ENCODE results near the gene ANKRD17. TPM values are rescaled to one million over a fixed set of nuclear protein-coding genes. Genes with fewer than 3 reads are reported as not detected.

Gene ANKRD17
- total and polyA plus RNA-seq, 2 donors (not counting 3 experiments of a cell fraction or from before 2014, with no cell fraction given) = 33.3 to 64.4 TPM

DNA sequence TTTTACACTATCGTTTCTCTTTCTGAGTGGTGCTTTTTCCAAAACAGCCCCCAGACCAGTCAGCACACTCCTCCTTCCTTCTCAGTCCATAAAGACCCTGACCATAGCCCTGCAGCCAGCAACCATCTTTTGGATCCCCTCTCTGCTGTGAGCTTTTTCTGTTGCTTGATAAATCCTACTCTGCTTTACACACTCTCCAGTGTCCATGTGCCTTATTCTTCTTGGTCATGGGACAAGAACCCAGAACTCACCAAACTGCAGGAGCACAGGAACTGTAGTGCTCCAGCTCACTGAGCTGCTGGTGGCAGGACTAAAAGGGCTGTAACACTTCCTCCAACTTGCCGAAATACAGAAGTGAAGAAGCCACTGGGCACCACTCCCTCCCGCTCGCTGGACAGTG is 221.5 kb downstream of the ANKRD17 start:
- no peaks in the 10 kb centered on the region for H4K20me1 ChIP-seq (replicated peaks; ENCODE audit: control insufficient read depth, extremely low read depth, insufficient read depth, low read length)
- no peak overlapping the region for H3K27ac ChIP-seq (ENCODE audit: insufficient read depth, low read depth, low read length)
- no peaks in the 10 kb centered on the region for H3K79me2 ChIP-seq (ENCODE audit: control insufficient read depth, insufficient read depth, low read length)
- intact Hi-C loops (cut with micrococcal nuclease) = no loop called here
- no peak for FAIRE-seq
- TF ChIP-seq POLR2A (IDR thresholded peaks at IDR 0.05; ENCODE audit: low read depth, low read length) (no peak), JUN (IDR thresholded peaks at IDR 0.05; ENCODE audit: borderline replicate concordance, insufficient read depth, insufficient read length, low read depth) (no peak)
- H3K4me1 ChIP-seq (ENCODE audit: control insufficient read depth, extremely low read depth, insufficient read depth, low read length) = no peaks in the 10 kb centered on the region
- no peak overlapping the region for H3K9ac ChIP-seq (replicated peaks; ENCODE audit: extremely low read depth, insufficient read depth, low read length)
- H3K27me3 ChIP-seq (ENCODE audit: control insufficient read depth in 2 of 2, insufficient read depth in 2 of 2, low read length in 2 of 2) = peaks cover 0 to 3% of the 10 kb centered on the region in 2 experiments
- no peaks in the 10 kb centered on the region for H3K9me1 ChIP-seq (replicated peaks; ENCODE audit: control insufficient read depth, extremely low read depth, insufficient read depth, low read length)
- H2AFZ ChIP-seq (ENCODE audit: low read depth, low read length) = no peak overlapping the region
- no peak overlapping the region for H3K4me2 ChIP-seq (ENCODE audit: insufficient read depth, low read length)
- H3K36me3 ChIP-seq (ENCODE audit: control insufficient read depth in 2 of 2, extremely low read depth in 1 of 2, insufficient read depth in 2 of 2, low read length in 2 of 2) = no peaks in the 10 kb centered on the region
- ChIA-PET CTCF (no interaction called here), POLR2A (no interaction called here)
- DNase-seq (ENCODE audit: low read depth, low spot score) = no peak
- H3K4me3 ChIP-seq (replicated peaks in 1 of 3; ENCODE audit: insufficient read depth in 1 of 3, low read depth in 1 of 3, low read length in 3 of 3) = no peak overlapping the region
- H3K9me3 ChIP-seq (replicated peaks; ENCODE audit: control insufficient read depth, insufficient read depth, low read length) = no peaks in the 10 kb centered on the region
- dilution Hi-C loops (cut with MboI; ENCODE audit: extremely low pct_ligation_motif_present, low sequenced_read_pairs) = no loop called here
- BruUV-seq (replicated peaks) = no TSS peak

DNA sequence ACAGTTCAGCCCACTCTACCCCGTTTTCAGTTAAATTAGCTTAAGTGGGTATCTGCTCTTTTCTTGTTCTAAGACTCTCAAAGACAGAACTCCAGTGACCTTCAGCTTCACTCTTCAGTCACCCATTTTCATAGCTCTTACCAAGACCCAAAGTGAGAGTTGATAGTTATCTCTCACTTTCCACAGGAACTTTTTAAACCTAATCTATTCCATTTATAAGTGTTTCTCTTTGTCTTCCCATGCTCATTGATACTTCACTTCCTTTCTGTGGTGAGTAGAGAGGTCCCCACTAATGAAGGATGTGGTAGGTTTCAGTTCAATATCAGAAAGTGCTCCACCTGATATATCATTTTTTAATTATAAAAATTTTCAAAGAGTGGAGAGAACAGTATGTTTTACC is 222.5 kb downstream of the ANKRD17 start:
- H3K27ac ChIP-seq (ENCODE audit: insufficient read depth, low read depth, low read length) = no peak overlapping the region
- H2AFZ ChIP-seq (ENCODE audit: low read depth, low read length) = no peak overlapping the region
- H3K4me3 ChIP-seq (replicated peaks in 1 of 3; ENCODE audit: insufficient read depth in 1 of 3, low read depth in 1 of 3, low read length in 3 of 3) = no peak overlapping the region
- H3K4me2 ChIP-seq (ENCODE audit: insufficient read depth, low read length) = no peak overlapping the region
- dilution Hi-C loops (cut with MboI; ENCODE audit: extremely low pct_ligation_motif_present, low sequenced_read_pairs) (no loop called here), intact Hi-C loops (cut with micrococcal nuclease) (no loop called here)
- H3K9ac ChIP-seq (replicated peaks; ENCODE audit: extremely low read depth, insufficient read depth, low read length) = no peak overlapping the region
- POLR2A ChIA-PET = no interaction called here
- BruUV-seq (replicated peaks) = no TSS peak
- no peaks in the 10 kb centered on the region for H3K9me3 ChIP-seq (replicated peaks; ENCODE audit: control insufficient read depth, insufficient read depth, low read length)
- no peak for TF ChIP-seq JUN (IDR thresholded peaks at IDR 0.05; ENCODE audit: borderline replicate concordance, insufficient read depth, insufficient read length, low read depth)
- TF ChIP-seq MYC (IDR thresholded peaks at IDR 0.05; ENCODE audit: low read depth, low read length) = no peak
- no peak for TF ChIP-seq POLR2AphosphoS5 (IDR thresholded peaks at IDR 0.05; ENCODE audit: insufficient read depth, low read depth, low read length)
- TF ChIP-seq, protein P1, sequence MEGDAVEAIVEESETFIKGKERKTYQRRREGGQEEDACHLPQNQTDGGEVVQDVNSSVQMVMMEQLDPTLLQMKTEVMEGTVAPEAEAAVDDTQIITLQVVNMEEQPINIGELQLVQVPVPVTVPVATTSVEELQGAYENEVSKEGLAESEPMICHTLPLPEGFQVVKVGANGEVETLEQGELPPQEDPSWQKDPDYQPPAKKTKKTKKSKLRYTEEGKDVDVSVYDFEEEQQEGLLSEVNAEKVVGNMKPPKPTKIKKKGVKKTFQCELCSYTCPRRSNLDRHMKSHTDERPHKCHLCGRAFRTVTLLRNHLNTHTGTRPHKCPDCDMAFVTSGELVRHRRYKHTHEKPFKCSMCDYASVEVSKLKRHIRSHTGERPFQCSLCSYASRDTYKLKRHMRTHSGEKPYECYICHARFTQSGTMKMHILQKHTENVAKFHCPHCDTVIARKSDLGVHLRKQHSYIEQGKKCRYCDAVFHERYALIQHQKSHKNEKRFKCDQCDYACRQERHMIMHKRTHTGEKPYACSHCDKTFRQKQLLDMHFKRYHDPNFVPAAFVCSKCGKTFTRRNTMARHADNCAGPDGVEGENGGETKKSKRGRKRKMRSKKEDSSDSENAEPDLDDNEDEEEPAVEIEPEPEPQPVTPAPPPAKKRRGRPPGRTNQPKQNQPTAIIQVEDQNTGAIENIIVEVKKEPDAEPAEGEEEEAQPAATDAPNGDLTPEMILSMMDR (IDR thresholded peaks at IDR 0.05; ENCODE audit: extremely low read depth in 1 of 2, insufficient read depth in 1 of 2, low read depth in 1 of 2, low read length in 2 of 2) = no peak
- TF ChIP-seq GATA2 (IDR thresholded peaks at IDR 0.05; ENCODE audit: insufficient read depth, insufficient read length, low read depth, low read length) = no peak
- TF ChIP-seq, protein P2, sequence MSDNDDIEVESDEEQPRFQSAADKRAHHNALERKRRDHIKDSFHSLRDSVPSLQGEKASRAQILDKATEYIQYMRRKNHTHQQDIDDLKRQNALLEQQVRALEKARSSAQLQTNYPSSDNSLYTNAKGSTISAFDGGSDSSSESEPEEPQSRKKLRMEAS (IDR thresholded peaks at IDR 0.05; ENCODE audit: insufficient read depth, insufficient read length) = no peak
- no peak for TF ChIP-seq POLR2A (IDR thresholded peaks at IDR 0.05; ENCODE audit: low read depth, low read length)
- TF ChIP-seq EZH2 (IDR thresholded peaks at IDR 0.05; ENCODE audit: borderline replicate concordance, low read depth, low read length, severe bottlenecking) = no peak
- no peak for TF ChIP-seq FOS (IDR thresholded peaks at IDR 0.05; ENCODE audit: borderline replicate concordance, insufficient read depth, low read length)
- no peak for FAIRE-seq
- H3K27me3 ChIP-seq (ENCODE audit: control insufficient read depth in 2 of 2, insufficient read depth in 2 of 2, low read length in 2 of 2) = peaks cover 0 to 3% of the 10 kb centered on the region in 2 experiments
- CTCF ChIA-PET = no interaction called here
- H3K4me1 ChIP-seq (ENCODE audit: control insufficient read depth, extremely low read depth, insufficient read depth, low read length) = no peaks in the 10 kb centered on the region
- H3K9me1 ChIP-seq (replicated peaks; ENCODE audit: control insufficient read depth, extremely low read depth, insufficient read depth, low read length) = no peaks in the 10 kb centered on the region
- H3K79me2 ChIP-seq (ENCODE audit: control insufficient read depth, insufficient read depth, low read length) = no peaks in the 10 kb centered on the region
- no peak for DNase-seq (ENCODE audit: low read depth, low spot score)
- no peaks in the 10 kb centered on the region for H4K20me1 ChIP-seq (replicated peaks; ENCODE audit: control insufficient read depth, extremely low read depth, insufficient read depth, low read length)
- no peaks in the 10 kb centered on the region for H3K36me3 ChIP-seq (ENCODE audit: control insufficient read depth in 2 of 2, extremely low read depth in 1 of 2, insufficient read depth in 2 of 2, low read length in 2 of 2)
